GM12878 (cell line): Measurements from ENCODE around the gene MAMDC2. TPM values are rescaled to one million over a fixed set of nuclear protein-coding genes. Genes with fewer than 3 reads are reported as not detected.

Experiments
- ATAC-seq: fragments of 200-7000 bp; cut with Tn5 transposase; 3 replicates; pipeline ENCODE4 v1.9.1; 2020; ENCODE audit warnings: mild to moderate bottlenecking, moderate library complexity
- BruUV-seq: library from RNA; stranded (reverse); fragments of 400-500 nt; replicated peaks from 2 replicates; lab custom pipeline; 2021; lab: Mats Ljungman, UMichigan
- CTCF ChIA-PET: fragments of 300-600 bp; sonication (Branson Sonifier 250); formaldehyde crosslinking; extraction: SDS; loops from one replicate; lab custom pipeline; 2021; ENCODE audit warnings: inconsistent platforms; lab: Yijun Ruan, JAX
- POLR2A ChIA-PET: fragments of 350-600 bp; formaldehyde crosslinking; extraction: SDS; loops from one replicate; lab custom pipeline; 2021; ENCODE audit warnings: inconsistent platforms; lab: Charles Lee
- RAD21 ChIA-PET: fragments of 300-600 bp; sonication (Branson Sonifier 250); formaldehyde crosslinking; loops from one replicate; lab custom pipeline; 2023; ENCODE audit warnings: antibody characterized with exemption; ENCODE audit not compliant: unreplicated experiment; lab: Charles Lee
- SMC1A ChIA-PET: fragments of 300-600 bp; sonication (Branson Sonifier 250); formaldehyde crosslinking; loops from one replicate; lab custom pipeline; 2023; ENCODE audit not compliant: unreplicated experiment, uncharacterized antibody; lab: Charles Lee
- DNase-seq: peaks from one replicate; pipeline ENCODE4 v3.0.0-alpha.2; 2011; ENCODE audit warnings: low read depth, low spot score
- FAIRE-seq: peaks from 3 replicates; lab custom pipeline; 2011; peaks lifted over from hg19 to GRCh38; lab: Jason Lieb, UNC
- H2AFZ ChIP-seq: 2 replicates; pipeline ENCODE4 v1.6.0; 2011; ENCODE audit warnings: low read depth, low read length, control low read depth; ENCODE audit not compliant: control insufficient read depth
- H3K27ac ChIP-seq: 2 replicates; pipeline ENCODE4 v1.5.1; 2011; ENCODE audit warnings: control low read depth; ENCODE audit not compliant: control insufficient read depth, insufficient read depth
- H3K27me3 ChIP-seq, 2 experiments: replicated peaks in 1 of 2; 2 replicates each; pipeline versions ENCODE4 v1.6.0 to v1.6.1; 2011; ENCODE audit warnings: low read length in 1 of 2; ENCODE audit not compliant: control insufficient read depth in 2 of 2, insufficient read depth in 2 of 2
- H3K36me3 ChIP-seq, 2 experiments: 2 replicates each; pipeline ENCODE4 v1.5.1; 2011; ENCODE audit warnings: low read length in 1 of 2; ENCODE audit not compliant: control insufficient read depth in 2 of 2, insufficient read depth in 2 of 2
- H3K4me1 ChIP-seq: 2 replicates; pipeline ENCODE4 v1.6.1; 2011; ENCODE audit warnings: mild to moderate bottlenecking, low read length, moderate library complexity, mixed read lengths; ENCODE audit not compliant: control insufficient read depth, insufficient read depth
- H3K4me2 ChIP-seq: 2 replicates; pipeline ENCODE4 v1.6.0; 2011; ENCODE audit warnings: control low read depth; ENCODE audit not compliant: control insufficient read depth, insufficient read depth
- H3K4me3 ChIP-seq: fragments of 200-600 bp; sonication (generic); 2 replicates; pipeline ENCODE4 v1.5.1; 2016
- H3K79me2 ChIP-seq: 2 replicates; pipeline ENCODE4 v1.6.0; 2011; ENCODE audit warnings: low read length; ENCODE audit not compliant: control insufficient read depth, insufficient read depth
- H3K9ac ChIP-seq: 2 replicates; pipeline ENCODE4 v1.8.0; 2011; ENCODE audit warnings: low read length, control low read depth, mixed read lengths; ENCODE audit not compliant: control insufficient read depth, insufficient read depth
- H3K9me3 ChIP-seq: replicated peaks from 3 replicates; pipeline ENCODE4 v1.5.1; 2011; ENCODE audit warnings: mild to moderate bottlenecking, low read length; ENCODE audit not compliant: control insufficient read depth, insufficient read depth
- H4K20me1 ChIP-seq: 2 replicates; pipeline ENCODE4 v1.6.0; 2011; ENCODE audit not compliant: control insufficient read depth, insufficient read depth
- BACH1 ChIP-seq: fragments of 450-650 bp; IDR thresholded peaks from 2 replicates; pipeline ENCODE4 v1.6.1; 2017; ENCODE audit warnings: mild to moderate bottlenecking, borderline replicate concordance
- BHLHE40 ChIP-seq, 2 experiments: fragments of 450-650 bp in 1 of 2; IDR thresholded peaks; 2 replicates each; pipeline ENCODE4 v1.6.1; 2011 to 2017; ENCODE audit warnings: low read depth in 2 of 2, borderline replicate concordance in 1 of 2, improper control_type of control experiment in 1 of 2, low read length in 1 of 2, mild to moderate bottlenecking in 1 of 2
- EP300 ChIP-seq, 2 experiments: fragments of 150-350 bp in 1 of 2; IDR thresholded peaks; 2 replicates each; pipeline ENCODE4 v1.6.1; 2011 to 2012; ENCODE audit warnings: low read depth in 2 of 2, low read length in 2 of 2, borderline replicate concordance in 1 of 2, improper control_type of control experiment in 1 of 2, inconsistent platforms in 1 of 2; ENCODE audit not compliant: control insufficient read depth in 1 of 2
- NBN ChIP-seq: fragments of 450-650 bp; IDR thresholded peaks from 2 replicates; pipeline ENCODE4 v1.6.1; 2016
- NRF1 ChIP-seq: conservative IDR thresholded peaks from 2 replicates; pipeline ENCODE4 v1.6.1; 2011; ENCODE audit warnings: mild to moderate bottlenecking, low read depth, low read length, improper control_type of control experiment
- TCF12 ChIP-seq: IDR thresholded peaks from 2 replicates; pipeline ENCODE4 v1.6.1; 2011; ENCODE audit warnings: low read depth, mild to moderate bottlenecking, low read length
- TCF7 ChIP-seq: IDR thresholded peaks from 2 replicates; pipeline ENCODE4 v1.6.1; 2014; ENCODE audit warnings: antibody characterized with exemption, borderline replicate concordance
- WGBS: methylation state at CpG from one replicate; pipeline ENCODE4 v1.1.6; 2016; ENCODE audit warnings: low lambda C conversion rate; ENCODE audit not compliant: insufficient replicate concordance, insufficient coverage; ENCODE audit errors: missing lambda C conversion rate; 5-methylcytosine and 5-hydroxymethylcytosine counted together
- in situ Hi-C: fragments of 300-500 bp; cut with MboI; formaldehyde crosslinking; loops from 9 replicates; pipeline ENCODE4 v1.14.3; 2018; ENCODE audit warnings: mixed read lengths
- intact Hi-C: fragments of 100-400 bp; cut with micrococcal nuclease; formaldehyde crosslinking; loops from one replicate; pipeline ENCODE4 v1.14.2; 2022; ENCODE audit not compliant: unreplicated experiment
- polyA plus RNA-seq, 11 experiments: library from polyadenylated mRNA; depleted of rRNA in 4 of 11; unstranded in 6 of 11; stranded (reverse) in 5 of 11; fragments of >200 nt; fragmentation: Nextera tagmentation in 4 of 11; fragmentation: Illumina TruSeq in 1 of 11; extraction: Ambion mirVana in 4 of 11; extraction: Trizol in 1 of 11; gene quantifications; 1 replicate in 1 of 11; 2 replicates in 10 of 11; pipeline versions ENCODE4 v1.2.1 to v1.2.3, GENCODE V29; 2011 to 2016; ENCODE audit warnings: inconsistent platforms in 2 of 11, missing spikeins in 2 of 11, low read depth in 1 of 11
- total RNA-seq, 4 experiments: library from RNA; depleted of rRNA in 3 of 4; stranded (reverse); fragments of >200 nt in 3 of 4; fragmentation: Illumina TruSeq in 1 of 4; extraction: Trizol in 1 of 4; gene quantifications; 2 replicates each; pipeline versions ENCODE4 v1.2.1 to v1.2.3, GENCODE V29; 2013 to 2021
- TF ChIP-seq, protein P1 (sequence below): fragments of 450-650 bp; IDR thresholded peaks from 2 replicates; pipeline ENCODE4 v1.6.1; 2017; ENCODE audit warnings: antibody characterized with exemption, mild to moderate bottlenecking, moderate library complexity
- TF ChIP-seq, protein P2 (sequence below): IDR thresholded peaks from 2 replicates; pipeline ENCODE4 v1.6.1; 2012; ENCODE audit warnings: low read depth, low read length, improper control_type of control experiment
- TF ChIP-seq, protein P3 (sequence below): fragments of 150-350 bp; IDR thresholded peaks from 2 replicates; pipeline ENCODE4 v1.6.1; 2014; ENCODE audit warnings: mild to moderate bottlenecking, low read depth, low read length

The MAMDC2 gene
- total and polyA plus RNA-seq, 10 of the 15 experiments (the other 5 are each of a cell fraction or from before 2014, with no cell fraction given): 0.01 to 0.09 TPM; not detected in 8

DNA sequence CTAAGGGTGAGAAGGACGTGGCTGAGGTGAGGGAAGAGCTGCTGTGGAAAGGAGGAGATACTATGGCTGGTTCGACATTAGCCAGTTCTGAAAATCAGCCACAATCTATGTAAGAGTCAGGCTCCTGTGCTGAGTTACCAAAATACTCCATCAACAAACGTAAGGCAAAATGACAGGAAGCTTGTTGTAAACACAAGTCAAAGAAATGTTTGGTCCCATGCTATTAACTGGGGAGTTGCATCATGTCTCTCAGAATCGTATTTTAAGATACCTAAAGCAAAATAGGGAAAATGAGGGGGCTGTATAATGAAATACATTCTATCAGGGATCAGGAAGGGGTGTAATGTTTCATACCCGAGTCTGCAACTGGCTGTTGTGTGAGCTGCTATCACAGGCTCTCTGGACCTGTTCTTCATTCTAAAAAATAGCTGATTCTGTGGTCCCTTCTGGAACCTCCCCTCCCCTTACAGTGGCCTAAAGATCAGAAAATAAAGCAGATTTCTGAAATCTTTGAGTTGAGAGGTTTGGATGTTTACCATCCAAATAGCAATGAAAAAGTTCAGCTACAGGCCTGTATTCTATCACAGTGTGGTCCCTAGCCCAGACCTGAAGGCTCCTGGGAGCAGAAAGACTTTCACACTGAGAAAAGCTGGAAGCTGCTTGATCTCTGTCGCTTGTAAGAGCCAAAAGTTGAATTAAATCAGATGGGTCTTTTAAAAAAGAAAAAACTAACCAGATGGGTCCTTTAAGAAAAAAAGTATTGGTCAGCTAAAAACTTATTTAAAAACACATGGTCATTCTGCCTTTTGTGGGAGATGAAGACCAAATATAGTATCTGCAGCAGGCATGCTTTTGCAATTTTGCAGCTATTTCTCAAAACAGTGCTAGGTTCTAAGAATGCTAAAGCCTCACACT is 117.3 kb downstream of the MAMDC2 start:
- intact Hi-C loops: no loop called here

More for the DNA sequence above, 117.3 kb downstream of the MAMDC2 start:
- no TSS peak for BruUV-seq
- Histone ChIP-seq H3K4me2 (no peak overlapping the region), H4K20me1 (no peaks in the 10 kb centered on the region), H3K79me2 (no peaks in the 10 kb centered on the region), H2AFZ (no peak overlapping the region), H3K4me3 (no peak overlapping the region), H3K27me3 (no peaks in the 10 kb centered on the region), H3K9me3 (no peaks in the 10 kb centered on the region), H3K36me3 (no peaks in the 10 kb centered on the region), H3K27ac (no peak overlapping the region), H3K4me1 (no peaks in the 10 kb centered on the region), H3K9ac (no peak overlapping the region)
- DNase-seq: no peak
- TF ChIP-seq, protein P1, sequence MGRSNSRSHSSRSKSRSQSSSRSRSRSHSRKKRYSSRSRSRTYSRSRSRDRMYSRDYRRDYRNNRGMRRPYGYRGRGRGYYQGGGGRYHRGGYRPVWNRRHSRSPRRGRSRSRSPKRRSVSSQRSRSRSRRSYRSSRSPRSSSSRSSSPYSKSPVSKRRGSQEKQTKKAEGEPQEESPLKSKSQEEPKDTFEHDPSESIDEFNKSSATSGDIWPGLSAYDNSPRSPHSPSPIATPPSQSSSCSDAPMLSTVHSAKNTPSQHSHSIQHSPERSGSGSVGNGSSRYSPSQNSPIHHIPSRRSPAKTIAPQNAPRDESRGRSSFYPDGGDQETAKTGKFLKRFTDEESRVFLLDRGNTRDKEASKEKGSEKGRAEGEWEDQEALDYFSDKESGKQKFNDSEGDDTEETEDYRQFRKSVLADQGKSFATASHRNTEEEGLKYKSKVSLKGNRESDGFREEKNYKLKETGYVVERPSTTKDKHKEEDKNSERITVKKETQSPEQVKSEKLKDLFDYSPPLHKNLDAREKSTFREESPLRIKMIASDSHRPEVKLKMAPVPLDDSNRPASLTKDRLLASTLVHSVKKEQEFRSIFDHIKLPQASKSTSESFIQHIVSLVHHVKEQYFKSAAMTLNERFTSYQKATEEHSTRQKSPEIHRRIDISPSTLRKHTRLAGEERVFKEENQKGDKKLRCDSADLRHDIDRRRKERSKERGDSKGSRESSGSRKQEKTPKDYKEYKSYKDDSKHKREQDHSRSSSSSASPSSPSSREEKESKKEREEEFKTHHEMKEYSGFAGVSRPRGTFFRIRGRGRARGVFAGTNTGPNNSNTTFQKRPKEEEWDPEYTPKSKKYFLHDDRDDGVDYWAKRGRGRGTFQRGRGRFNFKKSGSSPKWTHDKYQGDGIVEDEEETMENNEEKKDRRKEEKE: no peak
- TF ChIP-seq NRF1 (no peak), NBN (no peak), BACH1 (no peak), BHLHE40 (IDR thresholded peaks at IDR 0.05; ENCODE audit: borderline replicate concordance in 1 of 2, low read depth in 2 of 2, low read length in 1 of 2) (no peak), TCF7 (no peak), EP300 (IDR thresholded peaks at IDR 0.05; ENCODE audit: borderline replicate concordance in 1 of 2, control insufficient read depth in 1 of 2, low read depth in 2 of 2, low read length in 2 of 2) (no peak), TCF12 (no peak)
- TF ChIP-seq, protein P2, sequence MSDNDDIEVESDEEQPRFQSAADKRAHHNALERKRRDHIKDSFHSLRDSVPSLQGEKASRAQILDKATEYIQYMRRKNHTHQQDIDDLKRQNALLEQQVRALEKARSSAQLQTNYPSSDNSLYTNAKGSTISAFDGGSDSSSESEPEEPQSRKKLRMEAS: no peak
- TF ChIP-seq, protein P3, sequence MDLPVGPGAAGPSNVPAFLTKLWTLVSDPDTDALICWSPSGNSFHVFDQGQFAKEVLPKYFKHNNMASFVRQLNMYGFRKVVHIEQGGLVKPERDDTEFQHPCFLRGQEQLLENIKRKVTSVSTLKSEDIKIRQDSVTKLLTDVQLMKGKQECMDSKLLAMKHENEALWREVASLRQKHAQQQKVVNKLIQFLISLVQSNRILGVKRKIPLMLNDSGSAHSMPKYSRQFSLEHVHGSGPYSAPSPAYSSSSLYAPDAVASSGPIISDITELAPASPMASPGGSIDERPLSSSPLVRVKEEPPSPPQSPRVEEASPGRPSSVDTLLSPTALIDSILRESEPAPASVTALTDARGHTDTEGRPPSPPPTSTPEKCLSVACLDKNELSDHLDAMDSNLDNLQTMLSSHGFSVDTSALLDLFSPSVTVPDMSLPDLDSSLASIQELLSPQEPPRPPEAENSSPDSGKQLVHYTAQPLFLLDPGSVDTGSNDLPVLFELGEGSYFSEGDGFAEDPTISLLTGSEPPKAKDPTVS: no peak
- ChIA-PET RAD21 (interaction anchor here (0.9 kb wide), 1 partner anchor 442 kb away, joined by 3 read pairs; no protein-coding TSS in a partner anchor), POLR2A (no interaction called here), SMC1A (no interaction called here), CTCF (no interaction called here)
- in situ Hi-C loops: no loop called here
- FAIRE-seq: no peak
- ATAC-seq: no peak
- 5% methylated on average over 6 of the region's 6 CpGs for WGBS
